ENCODE data around the gene UQCRC2.

DNA sequence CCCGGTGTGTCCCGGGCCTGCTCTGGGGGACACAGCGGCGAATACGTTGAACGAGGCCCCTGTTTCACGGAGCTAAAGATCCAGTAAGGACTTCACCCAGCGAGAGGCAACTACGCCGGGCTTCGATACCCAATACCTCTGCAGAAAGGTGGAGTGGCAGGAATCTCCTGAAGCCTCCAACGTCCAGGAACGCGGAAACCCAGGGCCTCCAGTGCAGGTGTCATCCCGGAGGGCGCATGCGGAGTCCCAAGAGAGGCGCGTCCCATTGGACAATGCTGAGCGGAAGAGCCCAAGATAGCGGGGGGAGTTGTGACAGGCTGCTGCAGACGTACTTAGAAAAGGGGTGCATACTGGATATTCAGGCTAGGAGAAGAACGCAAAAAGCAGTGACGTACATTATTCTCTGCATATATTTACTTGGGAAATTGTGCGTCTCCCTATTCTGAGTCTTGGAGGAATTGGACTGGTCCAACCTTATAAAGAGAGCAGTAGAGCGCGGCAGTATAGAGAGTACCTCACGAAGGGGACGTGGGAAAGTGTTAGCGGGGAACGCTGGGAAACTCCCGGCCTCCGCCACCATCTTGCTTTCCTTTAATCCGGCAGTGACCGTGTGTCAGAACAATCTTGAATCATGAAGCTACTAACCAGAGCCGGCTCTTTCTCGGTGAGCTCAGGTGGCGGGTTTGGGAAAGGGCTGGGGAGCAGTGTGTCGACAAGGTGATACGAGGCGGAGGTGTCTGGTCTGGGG is at the start of gene UQCRC2:
- TF ChIP-seq ZNF707 (tag by site-specific recombination; IDR thresholded peaks at IDR 0.05) (no peak), ZSCAN30 (tag by site-specific recombination; IDR thresholded peaks at IDR 0.05) (no peak), YY1 (tag by site-specific recombination; IDR thresholded peaks at IDR 0.05) (peak; percentile 82), TCF7L2 (IDR thresholded peaks at IDR 0.05; ENCODE audit: borderline replicate concordance, low read depth, low read length) (no peak; the same call in 1 of the 2 replicates), ZFP41 (tag by site-specific recombination; IDR thresholded peaks at IDR 0.05; ENCODE audit: borderline replicate concordance) (no peak), ZNF416 (tag by site-specific recombination; IDR thresholded peaks at IDR 0.05) (no peak), KLF16 (tag by site-specific recombination; IDR thresholded peaks at IDR 0.05) (peak; percentile 25; the same call in 1 of the 2 replicates), ZNF24 (tag by site-specific recombination; IDR thresholded peaks at IDR 0.05) (0 out of 2 replicates have a peak, but pooled peaks have one; percentile 38), KLF10 (tag by site-specific recombination; IDR thresholded peaks at IDR 0.05) (no peak; the same call in none of the 2 replicates)
- TF ChIP-seq, protein P1, sequence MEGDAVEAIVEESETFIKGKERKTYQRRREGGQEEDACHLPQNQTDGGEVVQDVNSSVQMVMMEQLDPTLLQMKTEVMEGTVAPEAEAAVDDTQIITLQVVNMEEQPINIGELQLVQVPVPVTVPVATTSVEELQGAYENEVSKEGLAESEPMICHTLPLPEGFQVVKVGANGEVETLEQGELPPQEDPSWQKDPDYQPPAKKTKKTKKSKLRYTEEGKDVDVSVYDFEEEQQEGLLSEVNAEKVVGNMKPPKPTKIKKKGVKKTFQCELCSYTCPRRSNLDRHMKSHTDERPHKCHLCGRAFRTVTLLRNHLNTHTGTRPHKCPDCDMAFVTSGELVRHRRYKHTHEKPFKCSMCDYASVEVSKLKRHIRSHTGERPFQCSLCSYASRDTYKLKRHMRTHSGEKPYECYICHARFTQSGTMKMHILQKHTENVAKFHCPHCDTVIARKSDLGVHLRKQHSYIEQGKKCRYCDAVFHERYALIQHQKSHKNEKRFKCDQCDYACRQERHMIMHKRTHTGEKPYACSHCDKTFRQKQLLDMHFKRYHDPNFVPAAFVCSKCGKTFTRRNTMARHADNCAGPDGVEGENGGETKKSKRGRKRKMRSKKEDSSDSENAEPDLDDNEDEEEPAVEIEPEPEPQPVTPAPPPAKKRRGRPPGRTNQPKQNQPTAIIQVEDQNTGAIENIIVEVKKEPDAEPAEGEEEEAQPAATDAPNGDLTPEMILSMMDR (tag by site-specific recombination; IDR thresholded peaks at IDR 0.05), result no peak
- TF ChIP-seq, protein P2, sequence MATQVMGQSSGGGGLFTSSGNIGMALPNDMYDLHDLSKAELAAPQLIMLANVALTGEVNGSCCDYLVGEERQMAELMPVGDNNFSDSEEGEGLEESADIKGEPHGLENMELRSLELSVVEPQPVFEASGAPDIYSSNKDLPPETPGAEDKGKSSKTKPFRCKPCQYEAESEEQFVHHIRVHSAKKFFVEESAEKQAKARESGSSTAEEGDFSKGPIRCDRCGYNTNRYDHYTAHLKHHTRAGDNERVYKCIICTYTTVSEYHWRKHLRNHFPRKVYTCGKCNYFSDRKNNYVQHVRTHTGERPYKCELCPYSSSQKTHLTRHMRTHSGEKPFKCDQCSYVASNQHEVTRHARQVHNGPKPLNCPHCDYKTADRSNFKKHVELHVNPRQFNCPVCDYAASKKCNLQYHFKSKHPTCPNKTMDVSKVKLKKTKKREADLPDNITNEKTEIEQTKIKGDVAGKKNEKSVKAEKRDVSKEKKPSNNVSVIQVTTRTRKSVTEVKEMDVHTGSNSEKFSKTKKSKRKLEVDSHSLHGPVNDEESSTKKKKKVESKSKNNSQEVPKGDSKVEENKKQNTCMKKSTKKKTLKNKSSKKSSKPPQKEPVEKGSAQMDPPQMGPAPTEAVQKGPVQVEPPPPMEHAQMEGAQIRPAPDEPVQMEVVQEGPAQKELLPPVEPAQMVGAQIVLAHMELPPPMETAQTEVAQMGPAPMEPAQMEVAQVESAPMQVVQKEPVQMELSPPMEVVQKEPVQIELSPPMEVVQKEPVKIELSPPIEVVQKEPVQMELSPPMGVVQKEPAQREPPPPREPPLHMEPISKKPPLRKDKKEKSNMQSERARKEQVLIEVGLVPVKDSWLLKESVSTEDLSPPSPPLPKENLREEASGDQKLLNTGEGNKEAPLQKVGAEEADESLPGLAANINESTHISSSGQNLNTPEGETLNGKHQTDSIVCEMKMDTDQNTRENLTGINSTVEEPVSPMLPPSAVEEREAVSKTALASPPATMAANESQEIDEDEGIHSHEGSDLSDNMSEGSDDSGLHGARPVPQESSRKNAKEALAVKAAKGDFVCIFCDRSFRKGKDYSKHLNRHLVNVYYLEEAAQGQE (tag by site-specific recombination; IDR thresholded peaks at IDR 0.05), result peak; percentile 6
- TF ChIP-seq, protein P3, sequence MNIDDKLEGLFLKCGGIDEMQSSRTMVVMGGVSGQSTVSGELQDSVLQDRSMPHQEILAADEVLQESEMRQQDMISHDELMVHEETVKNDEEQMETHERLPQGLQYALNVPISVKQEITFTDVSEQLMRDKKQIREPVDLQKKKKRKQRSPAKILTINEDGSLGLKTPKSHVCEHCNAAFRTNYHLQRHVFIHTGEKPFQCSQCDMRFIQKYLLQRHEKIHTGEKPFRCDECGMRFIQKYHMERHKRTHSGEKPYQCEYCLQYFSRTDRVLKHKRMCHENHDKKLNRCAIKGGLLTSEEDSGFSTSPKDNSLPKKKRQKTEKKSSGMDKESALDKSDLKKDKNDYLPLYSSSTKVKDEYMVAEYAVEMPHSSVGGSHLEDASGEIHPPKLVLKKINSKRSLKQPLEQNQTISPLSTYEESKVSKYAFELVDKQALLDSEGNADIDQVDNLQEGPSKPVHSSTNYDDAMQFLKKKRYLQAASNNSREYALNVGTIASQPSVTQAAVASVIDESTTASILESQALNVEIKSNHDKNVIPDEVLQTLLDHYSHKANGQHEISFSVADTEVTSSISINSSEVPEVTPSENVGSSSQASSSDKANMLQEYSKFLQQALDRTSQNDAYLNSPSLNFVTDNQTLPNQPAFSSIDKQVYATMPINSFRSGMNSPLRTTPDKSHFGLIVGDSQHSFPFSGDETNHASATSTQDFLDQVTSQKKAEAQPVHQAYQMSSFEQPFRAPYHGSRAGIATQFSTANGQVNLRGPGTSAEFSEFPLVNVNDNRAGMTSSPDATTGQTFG (tag by site-specific recombination; IDR thresholded peaks at IDR 0.05; ENCODE audit: borderline replicate concordance), result no peak
- TF ChIP-seq, protein P4, sequence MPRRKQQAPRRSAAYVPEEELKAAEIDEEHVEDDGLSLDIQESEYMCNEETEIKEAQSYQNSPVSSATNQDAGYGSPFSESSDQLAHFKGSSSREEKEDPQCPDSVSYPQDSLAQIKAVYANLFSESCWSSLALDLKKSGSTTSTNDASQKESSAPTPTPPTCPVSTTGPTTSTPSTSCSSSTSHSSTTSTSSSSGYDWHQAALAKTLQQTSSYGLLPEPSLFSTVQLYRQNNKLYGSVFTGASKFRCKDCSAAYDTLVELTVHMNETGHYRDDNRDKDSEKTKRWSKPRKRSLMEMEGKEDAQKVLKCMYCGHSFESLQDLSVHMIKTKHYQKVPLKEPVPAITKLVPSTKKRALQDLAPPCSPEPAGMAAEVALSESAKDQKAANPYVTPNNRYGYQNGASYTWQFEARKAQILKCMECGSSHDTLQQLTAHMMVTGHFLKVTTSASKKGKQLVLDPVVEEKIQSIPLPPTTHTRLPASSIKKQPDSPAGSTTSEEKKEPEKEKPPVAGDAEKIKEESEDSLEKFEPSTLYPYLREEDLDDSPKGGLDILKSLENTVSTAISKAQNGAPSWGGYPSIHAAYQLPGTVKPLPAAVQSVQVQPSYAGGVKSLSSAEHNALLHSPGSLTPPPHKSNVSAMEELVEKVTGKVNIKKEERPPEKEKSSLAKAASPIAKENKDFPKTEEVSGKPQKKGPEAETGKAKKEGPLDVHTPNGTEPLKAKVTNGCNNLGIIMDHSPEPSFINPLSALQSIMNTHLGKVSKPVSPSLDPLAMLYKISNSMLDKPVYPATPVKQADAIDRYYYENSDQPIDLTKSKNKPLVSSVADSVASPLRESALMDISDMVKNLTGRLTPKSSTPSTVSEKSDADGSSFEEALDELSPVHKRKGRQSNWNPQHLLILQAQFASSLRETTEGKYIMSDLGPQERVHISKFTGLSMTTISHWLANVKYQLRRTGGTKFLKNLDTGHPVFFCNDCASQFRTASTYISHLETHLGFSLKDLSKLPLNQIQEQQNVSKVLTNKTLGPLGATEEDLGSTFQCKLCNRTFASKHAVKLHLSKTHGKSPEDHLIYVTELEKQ (tag by site-specific recombination; IDR thresholded peaks at IDR 0.05; ENCODE audit: borderline replicate concordance), result no peak
